Mammary epithelial cell (primary cell): ENCODE results near the gene TSC22D2.

Experiments used
- CTCF ChIP-seq, 2 donors: IDR thresholded peaks in 1 of 2; conservative IDR thresholded peaks in 1 of 2; 2 replicates each; pipeline ENCODE4 v1.5.1; 2011 to 2012; ENCODE audit warnings: inconsistent platforms in 2 of 2, low read length in 2 of 2, mild to moderate bottlenecking in 2 of 2, control low read depth in 1 of 2, low read depth in 1 of 2; ENCODE audit not compliant: insufficient read depth in 1 of 2; ENCODE audit errors: extremely low read depth in 1 of 2
- EZH2 ChIP-seq: IDR thresholded peaks from 2 replicates; pipeline ENCODE4 v1.6.1; 2012; ENCODE audit warnings: low read length, inconsistent platforms, borderline replicate concordance

- TF ChIP-seq CTCF (conservative IDR thresholded peaks at IDR 0.05 in 1 of 2, IDR thresholded peaks at IDR 0.05 in 1 of 2; ENCODE audit: extremely low read depth in 1 of 2, insufficient read depth in 1 of 2, low read depth in 1 of 2, low read length in 2 of 2) = no peak
- TF ChIP-seq EZH2 = no peak
These were observed 56.6 kb downstream of the TSC22D2 start for GRCh38 chr3:150464684-150465083.
